NCI-H345 treated with DMSO at 0.1 percent for 48 hours (cell line): ENCODE data around the gene SCGB1C1.
"Not testable (repeated sequence)": the region's sequence is repeated elsewhere in the genome, so short reads cannot be mapped to it uniquely, and the experiment has no call there.

Experiments used
- DNase-seq: peaks from one replicate; lab custom pipeline; 2025; ENCODE audit not compliant: unreplicated experiment; lab: John Stamatoyannopoulos, UW

SCGB1C1 gene

DNA sequence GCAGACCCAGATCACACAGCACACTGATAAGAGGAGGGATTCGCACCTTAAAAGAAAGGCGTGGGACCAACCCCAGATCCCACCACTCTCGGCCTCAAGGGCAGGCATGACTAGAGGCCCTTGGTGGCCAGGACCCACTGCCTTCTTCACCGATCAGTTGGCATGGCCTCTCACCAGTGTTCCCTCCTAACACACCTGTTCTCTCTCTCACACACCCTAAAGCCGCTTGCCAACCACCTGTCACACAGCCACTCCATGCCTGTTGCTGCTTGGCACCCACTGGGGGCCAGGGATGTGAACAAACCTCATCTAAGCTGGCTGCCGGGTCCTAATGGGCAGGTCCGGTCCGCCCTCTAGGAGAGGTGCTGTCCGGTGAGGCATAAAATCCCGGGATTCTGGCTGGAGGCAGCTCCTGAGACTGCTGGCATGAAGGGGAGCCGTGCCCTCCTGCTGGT is at the start of gene SCGB1C1:
SCGB1C1 (plus strand) TSS at position 405 of the 455 bp plus-strand sequence; CDS start at position 427, 22 bp downstream.
- not testable (repeated sequence) for DNase-seq

DNA sequence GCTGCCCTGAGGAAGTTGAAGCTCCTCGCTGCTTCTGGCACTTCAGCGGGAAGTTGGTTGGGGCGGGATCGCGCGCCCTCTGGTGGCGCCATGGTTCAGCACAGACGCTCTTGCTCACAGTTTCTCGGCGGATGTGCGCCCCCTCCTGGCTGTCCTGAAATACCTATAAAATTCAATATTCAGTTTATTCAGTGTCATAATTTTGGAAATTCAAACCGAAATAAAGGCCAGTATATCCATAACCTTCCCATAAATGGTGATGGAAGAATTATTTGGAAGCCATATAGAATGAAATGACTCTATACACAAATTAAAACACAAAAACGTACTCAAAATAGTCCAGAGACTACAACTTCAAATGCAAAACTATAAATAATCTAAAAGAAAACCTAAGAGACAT is 12.6 kb upstream of the SCGB1C1 start:
- not testable (repeated sequence) for DNase-seq

DNA sequence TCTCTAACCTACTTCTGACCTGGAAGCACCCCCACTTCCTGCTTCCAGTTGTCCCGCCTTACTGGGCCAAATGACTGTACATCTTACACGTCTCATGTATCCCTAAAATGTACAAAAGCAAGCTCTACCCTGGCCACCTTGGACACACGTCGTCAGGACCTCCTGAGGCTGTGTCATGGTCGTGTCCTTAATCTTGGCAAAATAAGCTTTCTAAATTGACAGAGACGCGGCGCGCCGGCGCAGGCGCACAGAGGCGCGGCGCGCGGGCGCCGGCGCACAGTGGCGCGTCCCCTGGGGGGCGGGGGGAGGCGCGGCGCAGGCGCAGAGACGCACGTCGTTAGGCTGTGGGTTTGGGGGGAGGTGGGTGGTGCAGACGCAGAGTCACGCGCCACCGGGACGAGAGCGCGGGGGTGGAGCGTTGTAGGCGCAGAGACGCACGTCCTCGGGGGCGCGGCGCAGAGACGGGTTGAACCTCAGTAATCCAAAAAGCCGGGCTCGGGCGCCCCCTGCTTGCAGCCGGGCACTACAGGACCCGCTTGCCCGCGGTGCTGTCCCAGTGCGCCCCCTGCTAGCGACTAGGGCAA is 3.6 kb upstream of the SCGB1C1 start:
- not testable (repeated sequence) for DNase-seq

DNA sequence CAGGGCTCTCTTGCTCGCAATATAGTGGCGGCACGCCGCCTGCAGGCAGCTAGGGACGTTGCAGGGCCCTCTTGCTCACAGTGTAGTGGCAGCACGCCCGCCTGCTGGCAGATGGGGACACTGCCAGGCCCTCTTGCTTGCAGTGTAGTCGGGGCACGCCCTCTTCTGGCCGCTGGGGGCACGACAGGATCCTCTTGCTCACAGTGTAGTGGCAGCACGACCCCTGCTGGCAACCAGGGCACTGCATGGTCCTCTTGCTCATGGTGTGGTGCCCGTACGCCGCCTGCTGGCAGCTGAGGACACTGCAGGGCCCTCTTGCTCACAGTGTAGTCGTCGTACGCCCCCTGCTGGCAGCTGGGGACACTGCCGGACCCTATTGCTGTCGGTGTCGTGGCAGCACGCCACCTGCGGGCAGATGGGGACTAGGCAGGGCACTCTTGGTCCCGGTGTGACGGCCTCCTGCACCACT is 3.0 kb upstream of the SCGB1C1 start:
- DNase-seq = not testable (repeated sequence)

DNA sequence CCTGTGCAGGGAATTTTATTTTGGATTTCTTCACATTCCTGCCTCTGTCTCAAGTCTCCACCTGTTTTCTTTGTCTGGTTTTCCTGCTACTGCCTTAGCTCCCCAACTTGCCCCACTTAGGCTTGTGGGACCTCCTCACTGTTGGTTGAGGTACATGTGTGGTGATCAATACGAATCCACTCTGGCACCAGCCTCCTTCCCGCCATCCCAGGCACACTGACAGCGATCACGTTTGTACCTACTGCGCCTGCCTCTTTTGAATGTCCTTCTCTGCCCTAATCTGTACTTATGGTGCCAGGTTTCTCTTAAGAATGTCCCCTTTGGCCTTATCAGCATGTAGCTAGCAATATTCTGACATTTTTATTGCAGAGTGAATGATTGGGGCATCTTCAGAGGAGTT is 2.3 kb upstream of the SCGB1C1 start:
- DNase-seq = not testable (repeated sequence)

DNA sequence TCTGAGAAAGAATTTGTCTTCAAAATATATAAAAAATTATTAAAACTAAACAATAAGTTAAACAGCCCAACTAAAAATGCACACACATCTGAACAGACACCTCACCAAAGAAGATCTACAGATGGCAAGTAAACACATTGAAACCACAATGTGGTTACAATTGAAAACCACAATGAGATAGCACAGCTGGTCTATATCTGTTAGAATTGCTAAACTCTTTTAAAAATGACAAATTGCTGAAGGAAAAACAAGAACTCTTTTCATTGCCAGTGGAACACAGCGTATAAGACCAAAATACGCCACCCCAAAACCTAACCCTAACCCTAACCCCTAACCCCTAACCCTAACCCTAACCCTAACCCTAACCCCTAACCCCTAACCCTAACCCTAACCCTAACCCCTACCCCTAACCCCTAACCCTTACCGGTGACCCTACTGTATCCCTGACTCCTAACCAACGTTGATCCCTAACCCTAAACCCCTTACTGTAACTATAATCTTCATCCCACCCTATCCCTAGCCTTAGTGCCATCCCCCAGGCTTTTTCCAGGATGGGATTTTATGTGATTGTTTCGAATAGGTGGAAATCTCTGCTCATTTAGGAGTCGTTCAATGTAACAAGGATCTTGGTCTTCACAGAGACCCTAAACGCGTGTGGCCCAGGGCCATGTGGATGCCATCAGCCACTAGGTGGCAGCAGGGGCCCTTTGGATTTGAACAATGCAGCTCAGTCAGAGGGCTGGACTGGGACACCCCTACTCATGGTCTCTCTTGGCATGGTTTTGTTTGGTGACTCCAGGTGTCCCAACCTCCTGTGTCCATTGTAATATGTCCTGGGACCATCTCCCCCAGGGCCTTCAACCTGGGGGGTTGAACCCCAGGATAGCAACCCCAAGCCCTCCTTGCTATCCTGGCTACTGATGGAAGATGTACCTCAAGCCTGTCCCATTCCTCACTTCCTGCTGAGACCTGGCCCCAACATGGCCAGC is 1.1 kb upstream of the SCGB1C1 start:
- DNase-seq = not testable (repeated sequence)

DNA sequence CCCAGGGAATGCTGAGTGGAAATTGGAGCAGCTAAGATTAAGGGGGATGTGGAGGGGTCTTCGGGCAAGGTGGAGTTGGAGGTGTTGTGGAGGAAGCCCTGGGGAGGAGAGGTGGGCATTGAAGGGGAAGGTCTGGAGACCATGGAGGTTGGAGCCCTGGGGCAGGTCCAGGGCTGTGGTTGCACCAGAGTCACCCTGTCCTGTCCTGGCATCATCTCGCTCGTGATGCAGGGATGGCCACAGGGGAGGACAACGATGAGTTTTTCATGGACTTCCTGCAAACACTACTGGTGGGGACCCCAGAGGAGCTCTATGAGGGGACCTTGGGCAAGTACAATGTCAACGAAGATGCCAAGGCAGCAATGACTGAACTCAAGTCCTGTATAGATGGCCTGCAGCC is 603 bp downstream of the SCGB1C1 start:
- DNase-seq = not testable (repeated sequence)

DNA sequence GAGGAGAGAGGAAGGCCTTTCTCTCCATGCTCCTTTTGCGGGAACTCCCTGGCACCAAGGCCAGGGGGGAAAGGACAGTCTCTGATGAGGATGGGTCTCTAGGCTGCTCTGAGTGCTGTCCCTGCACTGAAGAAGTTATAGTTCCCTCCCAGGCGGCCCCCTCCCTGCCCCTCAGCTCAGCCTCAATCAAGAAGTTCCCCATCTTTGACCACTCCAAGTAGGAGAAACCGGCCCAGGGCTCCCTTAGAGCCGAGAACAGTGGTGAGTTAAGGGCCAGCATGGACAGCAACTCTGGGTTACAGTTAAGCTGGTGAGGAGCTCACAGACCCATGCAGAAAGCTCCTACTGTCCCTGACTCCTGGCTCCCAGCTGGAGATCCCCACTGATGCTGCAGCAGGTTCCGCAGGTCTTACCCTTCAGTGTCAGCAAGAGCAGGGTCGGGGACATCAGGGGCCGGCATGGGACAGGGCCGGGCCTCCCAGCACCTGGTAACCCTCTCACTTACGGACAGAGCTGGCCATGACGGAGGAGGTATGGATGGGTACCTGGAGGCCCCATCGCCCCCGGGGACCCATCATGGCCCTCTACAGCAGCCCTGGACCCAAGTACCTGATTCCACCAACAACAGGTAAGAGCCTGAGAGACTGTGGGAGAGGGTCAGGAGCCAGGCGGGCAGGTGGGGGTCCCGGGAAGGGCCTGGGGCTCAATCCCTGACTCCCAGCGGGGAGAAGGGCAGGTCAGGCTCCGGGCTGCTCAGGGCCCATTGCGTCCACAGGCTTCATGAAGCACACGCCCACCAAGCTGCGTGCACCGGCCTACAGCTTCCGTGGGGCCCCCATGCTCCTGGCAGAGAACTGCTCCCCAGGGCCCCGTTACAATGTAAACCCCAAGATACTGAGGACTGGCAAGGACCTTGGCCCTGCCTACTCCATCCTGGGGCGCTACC is 4.2 kb downstream of the SCGB1C1 start:
- no peak for DNase-seq

DNA sequence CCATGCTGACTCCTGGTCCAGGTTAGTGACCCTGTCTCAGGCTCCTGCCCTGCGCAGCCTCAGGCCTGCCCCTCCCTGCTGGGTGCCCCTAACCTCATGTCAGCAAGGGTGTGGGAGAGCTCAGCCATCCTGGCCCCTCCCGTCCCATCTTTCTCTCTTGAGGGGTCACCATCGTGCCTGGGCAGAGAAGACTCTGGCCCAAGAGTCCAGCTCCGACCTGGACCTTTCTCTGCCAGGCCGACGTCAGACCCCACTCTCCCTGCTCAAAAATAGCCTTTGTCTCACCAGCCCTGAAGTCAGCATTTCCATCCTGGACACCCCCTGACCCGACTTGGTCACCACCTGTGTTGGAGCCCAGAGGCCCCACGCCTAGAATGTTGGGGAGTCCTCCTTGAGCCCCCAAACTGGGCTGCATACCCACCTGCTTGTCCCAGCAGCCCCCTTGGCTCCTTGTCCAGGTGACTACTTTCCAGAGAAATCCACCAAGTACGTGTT is 4.9 kb downstream of the SCGB1C1 start:
- no peak for DNase-seq

DNA sequence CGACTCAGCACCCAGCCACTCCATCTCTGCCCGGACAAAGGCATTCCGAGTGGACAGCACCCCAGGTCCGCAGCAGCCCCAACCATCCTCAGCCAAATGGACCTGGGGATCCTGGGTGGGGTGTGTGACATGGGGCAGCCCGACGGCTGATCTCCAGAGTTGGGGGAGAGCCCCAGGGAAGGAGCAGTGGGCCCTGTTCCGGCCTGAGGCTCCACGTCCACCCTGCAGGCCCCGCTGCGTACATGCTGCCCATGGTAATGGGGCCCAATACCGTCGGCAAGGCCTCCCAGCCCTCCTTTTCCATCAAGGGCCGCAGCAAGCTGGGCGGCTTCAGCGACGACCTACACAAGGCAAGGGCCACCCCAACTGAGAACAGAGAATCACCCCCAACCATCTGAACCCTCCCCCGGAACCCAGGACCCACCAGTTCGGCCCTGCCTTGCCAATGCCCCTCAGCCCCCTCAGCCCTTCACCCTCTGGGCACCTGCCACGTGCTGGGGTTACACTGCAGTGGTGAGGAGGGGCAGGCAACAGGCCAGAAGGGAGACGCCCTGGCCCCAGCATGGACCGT is 5.4 kb downstream of the SCGB1C1 start:
- no peak for DNase-seq

DNA sequence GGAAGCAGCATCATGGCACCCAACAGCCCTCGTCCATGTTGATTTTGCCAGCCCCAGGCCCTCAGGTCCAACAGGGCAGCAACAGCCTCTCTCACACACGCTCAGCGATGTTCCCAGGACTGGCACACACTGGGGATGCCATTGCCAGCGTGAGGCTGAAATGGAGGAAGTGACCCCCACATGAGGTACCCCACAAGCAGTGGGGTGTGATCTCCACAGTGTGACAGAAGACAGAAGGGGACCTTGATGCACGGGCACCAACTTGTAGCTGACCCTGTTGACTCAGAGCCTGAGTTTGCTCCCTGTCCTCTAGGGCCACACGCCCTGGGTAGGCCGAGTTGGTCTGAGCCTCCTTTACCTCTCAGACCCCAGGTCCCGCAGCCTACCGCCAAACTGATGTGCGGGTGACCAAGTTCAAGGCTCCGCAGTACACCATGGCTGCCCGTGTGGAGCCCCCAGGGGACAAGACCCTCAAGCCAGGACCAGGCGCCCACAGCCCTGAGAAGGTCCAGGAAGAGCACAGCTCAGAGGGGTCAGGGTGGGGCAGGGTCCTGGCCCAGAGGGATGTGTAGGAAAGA is 6.2 kb downstream of the SCGB1C1 start:
- no peak for DNase-seq

DNA sequence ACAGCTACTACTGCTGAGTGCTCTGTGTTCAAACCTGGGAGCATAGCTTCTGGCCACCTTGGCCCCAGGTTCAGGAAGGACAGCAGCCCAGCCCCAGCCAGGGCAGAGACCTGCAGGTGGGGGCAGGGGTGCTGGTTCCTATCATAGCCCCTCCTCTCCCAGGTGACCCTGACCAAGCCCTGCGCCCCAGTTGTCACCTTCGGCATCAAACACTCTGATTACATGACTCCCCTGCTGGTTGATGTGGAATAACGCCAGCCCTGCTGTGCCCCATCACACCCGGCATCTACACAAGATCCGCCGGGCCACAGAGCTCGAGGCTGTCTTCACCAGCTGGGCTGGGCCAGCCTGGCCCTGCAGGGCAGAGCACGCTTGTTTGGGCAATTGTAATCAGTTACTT is 6.9 kb downstream of the SCGB1C1 start:
- no peak for DNase-seq

DNA sequence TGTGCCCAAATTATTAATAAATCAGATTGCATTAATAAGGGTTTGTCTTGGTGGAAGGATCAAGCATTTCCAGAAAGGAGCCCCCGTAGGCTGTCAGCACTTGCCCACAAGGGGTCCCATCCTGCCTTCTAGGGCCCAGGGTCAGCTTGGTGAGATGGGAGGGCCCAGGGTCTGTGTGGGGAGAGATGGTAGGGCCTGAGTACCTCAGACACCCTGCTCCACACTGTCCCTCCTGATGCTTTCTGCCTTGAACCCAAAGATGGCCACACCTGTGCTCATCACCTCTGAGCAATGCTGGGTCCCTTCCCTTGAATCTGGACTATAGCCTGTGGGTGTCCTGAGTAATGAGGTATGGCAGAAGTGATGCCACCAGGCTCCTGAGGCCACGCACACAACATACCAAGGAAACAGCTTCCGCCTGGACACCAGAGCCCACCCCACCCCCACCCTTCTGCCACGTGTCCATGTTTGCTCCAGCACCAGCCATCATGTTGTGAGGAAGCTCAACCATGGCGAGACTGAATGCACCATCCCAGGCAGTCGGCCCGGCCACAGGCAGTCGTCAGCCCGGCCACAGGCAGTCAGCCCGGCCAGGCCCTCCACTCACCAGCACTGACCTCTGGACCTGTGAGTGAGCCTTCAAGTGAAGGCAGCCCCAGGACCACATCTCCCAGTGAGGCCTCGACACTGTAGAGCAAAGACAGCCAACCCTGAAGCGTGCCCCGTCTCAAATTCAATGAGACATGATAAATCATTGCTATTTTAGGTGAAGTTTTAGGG is 7.5 kb downstream of the SCGB1C1 start:
- no peak for DNase-seq

DNA sequence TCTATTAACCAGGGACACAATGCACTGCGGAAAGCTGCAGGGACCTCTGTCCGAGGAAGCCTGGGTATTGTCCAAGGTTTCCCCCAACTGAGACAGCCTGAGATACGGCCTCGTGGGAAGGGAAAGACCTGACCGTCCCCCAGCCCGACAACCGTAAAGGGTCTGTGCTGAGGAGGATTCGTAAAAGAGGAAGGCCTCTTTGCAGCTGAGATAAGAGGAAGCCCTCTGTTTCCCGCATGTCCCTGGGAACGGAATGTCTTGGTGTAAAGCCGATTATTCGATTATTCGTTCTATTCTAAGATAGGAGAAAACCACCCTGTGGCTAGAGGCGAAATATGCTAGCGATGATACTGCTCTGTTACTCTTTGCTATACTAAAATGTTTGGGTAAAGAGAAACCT is 9.1 kb downstream of the SCGB1C1 start:
- DNase-seq = no peak

DNA sequence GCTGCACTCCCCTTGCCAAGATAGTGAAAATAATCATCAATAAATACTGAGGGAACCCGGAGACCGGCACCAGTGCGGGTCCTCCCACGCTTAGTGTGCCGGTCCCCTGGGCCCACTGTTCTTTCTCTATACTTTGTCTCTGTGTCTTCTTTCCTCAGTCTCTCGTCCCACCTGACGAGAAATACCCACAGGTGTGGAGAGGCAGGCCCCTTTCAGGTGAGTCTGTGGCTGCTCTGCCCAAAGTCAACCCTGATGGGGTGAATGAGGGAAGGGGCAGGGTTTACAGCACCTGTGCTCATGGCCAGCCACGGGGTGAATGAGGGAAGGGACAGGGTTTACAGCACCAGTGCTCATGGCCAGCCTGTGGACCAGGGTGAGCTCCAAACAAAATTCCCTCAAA is 9.6 kb downstream of the SCGB1C1 start:
- no peak for DNase-seq

DNA sequence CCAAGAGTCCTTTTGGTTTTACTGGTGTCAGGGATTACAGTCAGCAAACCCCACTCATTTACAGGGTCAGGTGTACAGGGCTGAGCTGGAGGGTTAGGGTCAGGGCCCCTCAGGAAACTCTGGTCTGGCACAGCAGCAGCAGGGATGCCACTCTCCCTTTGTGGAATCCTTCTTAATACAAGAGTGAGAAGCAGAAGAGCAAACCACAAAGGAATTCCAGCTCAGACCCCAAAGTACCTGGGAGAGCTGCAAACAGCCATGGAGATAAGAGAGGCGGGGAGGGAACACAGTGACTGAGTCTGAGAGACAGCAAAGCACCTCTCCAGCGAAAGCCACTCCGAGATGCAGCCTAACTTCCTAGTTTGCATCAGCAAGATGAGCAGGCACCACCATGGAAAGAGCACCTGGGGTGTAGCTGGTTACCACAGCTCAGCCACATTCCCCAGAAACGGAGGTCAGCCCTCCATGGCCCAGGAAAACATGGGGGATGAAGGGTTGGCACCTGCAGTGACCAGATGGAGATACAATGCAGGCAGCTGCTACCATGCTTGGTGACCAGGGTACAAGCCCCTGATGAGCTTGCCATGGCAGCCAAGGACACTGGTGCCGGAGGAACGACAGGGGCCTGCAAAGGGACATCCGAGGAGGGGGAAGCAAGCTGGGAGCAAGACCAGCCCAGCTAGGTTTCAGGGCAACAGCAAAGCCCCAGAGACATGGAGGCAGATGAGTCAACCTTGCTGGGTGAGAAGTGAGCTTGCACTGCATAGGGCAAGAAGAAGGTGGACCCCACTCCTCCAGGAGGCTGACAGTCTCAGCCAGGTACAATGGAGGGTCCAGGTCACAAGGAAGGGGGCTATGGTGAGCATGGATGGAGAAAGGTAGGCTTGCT is 10.4 kb downstream of the SCGB1C1 start:
- no peak for DNase-seq

DNA sequence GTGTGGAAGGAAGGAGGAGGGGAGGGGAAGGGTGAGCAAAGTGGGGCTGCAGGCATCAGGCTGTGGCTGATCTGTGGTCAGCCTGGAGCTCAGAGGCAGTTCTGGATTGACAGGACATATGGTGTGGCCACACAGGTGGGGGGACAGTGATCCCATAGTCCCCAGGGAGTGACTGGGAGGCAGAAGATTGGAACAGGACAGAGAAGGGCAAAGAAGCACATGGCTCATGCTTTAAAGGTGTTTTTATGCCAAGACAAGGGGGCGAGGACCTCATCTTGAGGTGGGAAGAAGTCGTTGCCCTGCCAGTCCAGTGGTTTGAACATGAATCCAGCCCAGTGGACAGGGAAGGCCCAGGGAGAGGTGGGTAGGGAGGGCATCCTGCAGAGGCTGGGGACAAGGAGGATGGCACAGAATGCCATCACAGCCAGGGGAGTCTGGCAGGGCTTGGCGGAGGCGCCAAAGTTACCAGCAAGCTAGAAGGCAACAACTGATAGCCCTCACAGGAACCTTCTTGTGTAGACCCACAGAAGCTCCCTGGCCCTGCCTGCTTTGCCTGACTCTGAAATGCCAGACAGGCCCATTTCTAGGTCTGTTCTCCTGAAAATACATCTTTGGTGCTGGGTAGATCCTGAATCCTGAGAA is 11.2 kb downstream of the SCGB1C1 start:
- no peak for DNase-seq

DNA sequence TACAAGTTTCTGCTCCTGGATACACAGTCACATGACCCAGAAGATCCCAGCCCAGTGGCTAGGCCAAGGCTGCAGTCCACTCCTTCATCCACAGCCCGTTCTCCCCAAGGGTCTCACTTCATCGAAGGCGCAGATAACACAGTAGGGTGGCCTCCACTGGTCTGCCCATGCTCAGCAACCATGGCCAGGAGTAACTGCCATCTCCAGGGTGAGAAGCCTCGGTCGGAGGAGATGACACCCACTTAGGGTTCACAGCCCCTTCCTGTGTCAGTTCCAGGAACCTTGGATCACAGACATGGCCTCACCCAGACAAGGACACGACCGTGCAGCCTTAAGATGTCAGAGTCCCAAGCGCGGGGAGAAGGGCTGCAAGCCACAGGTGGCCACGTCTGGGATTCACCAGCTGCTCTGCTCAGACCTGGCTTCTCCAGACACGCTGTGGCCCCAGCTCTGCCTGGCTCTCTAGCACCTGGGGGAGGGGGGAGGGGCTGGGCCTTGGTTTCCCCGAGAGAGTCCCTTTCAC is 11.8 kb downstream of the SCGB1C1 start:
- DNase-seq = no peak
